Stimulated activated CD4-positive, alpha-beta T cell treated with anti-CD3 and anti-CD28 coated beads, TNF-alpha, amount 100 ng/mL, for 24 hours (primary cell): ENCODE data around the gene DNM3.
A peak's percentile ranks its signal among the peaks of the same experiment; 100 is the strongest.
"Not testable (repeated sequence)": the region's sequence is repeated elsewhere in the genome, so short reads cannot be mapped to it uniquely, and the experiment has no call there.

ENCODE experiments used
- DNase-seq, 3 experiments: peaks; one replicate each; pipeline ENCODE4 v3.0.0-alpha.2; 2020; ENCODE audit warnings: low read depth in 3 of 3

DNM3 gene

GRCh38 chr1:171841050-171841910, at the start of gene DNM3:
Gene DNM3, plus strand, starts transcription at chr1:171841498. Its CDS starts 159 bp downstream, at chr1:171841657.
- DNase-seq, result peak; percentile 47 to 68 (median 66)

- no peak for DNase-seq
These were observed 48.5 kb upstream of the DNM3 start for GRCh38 chr1:171792656-171793369.

- DNase-seq, result no peak
These were observed 47.7 kb upstream of the DNM3 start for GRCh38 chr1:171793636-171794035.

- DNase-seq, result peak; percentile 15 to 46 (median 37)
These were observed 47.2 kb upstream of the DNM3 start for GRCh38 chr1:171794085-171794484.

GRCh38 chr1:171796592-171796991, 44.7 kb upstream of the DNM3 start:
- DNase-seq, result no peak

- no peak for DNase-seq
These were observed 43.0 kb upstream of the DNM3 start for GRCh38 chr1:171798311-171798710.

- DNase-seq, result no peak
These were observed 42.5 kb upstream of the DNM3 start for GRCh38 chr1:171798765-171799164.

- DNase-seq, result no peak
These were observed 42.1 kb upstream of the DNM3 start for GRCh38 chr1:171799166-171799565.

- DNase-seq, result not testable (repeated sequence)
These were observed 41.6 kb upstream of the DNM3 start for GRCh38 chr1:171799698-171800097.

- DNase-seq, result no peak
These were observed 41.0 kb upstream of the DNM3 start for GRCh38 chr1:171800342-171800741.

GRCh38 chr1:171800851-171801250, 40.4 kb upstream of the DNM3 start:
- no peak for DNase-seq

- no peak for DNase-seq
These were observed 39.8 kb upstream of the DNM3 start for GRCh38 chr1:171801487-171801891.

- DNase-seq, result no peak
These were observed 39.1 kb upstream of the DNM3 start for GRCh38 chr1:171802207-171802606.

GRCh38 chr1:171803045-171803444, 38.3 kb upstream of the DNM3 start:
- no peak for DNase-seq

- DNase-seq, result no peak
These were observed 37.8 kb upstream of the DNM3 start for GRCh38 chr1:171803461-171804022.

- no peak for DNase-seq
These were observed 35.7 kb upstream of the DNM3 start for GRCh38 chr1:171805395-171806115.

GRCh38 chr1:171807556-171807955, 33.7 kb upstream of the DNM3 start:
- DNase-seq, result no peak

- no peak for DNase-seq
These were observed 31.5 kb upstream of the DNM3 start for GRCh38 chr1:171809834-171810233.

GRCh38 chr1:171811672-171812071, 29.6 kb upstream of the DNM3 start:
- DNase-seq, result no peak

GRCh38 chr1:171814692-171815091, 26.6 kb upstream of the DNM3 start:
- DNase-seq, result no peak

GRCh38 chr1:171816300-171816901, 24.9 kb upstream of the DNM3 start:
- no peak for DNase-seq
